Neural cell (in vitro differentiated cells): ENCODE results near the gene DEPDC5. TPM values are rescaled to one million over a fixed set of nuclear protein-coding genes. Genes with fewer than 3 reads are reported as not detected.

Experiments used
- H2AFZ ChIP-seq: fragments of 200-600, 300-800 bp; sonication (generic), shearing (Covaris generic); 2 replicates; pipeline ENCODE4 v1.6.0; 2014; ENCODE audit warnings: low read depth, mild to moderate bottlenecking, antibody characterized with exemption, low read length, moderate library complexity
- H3F3A ChIP-seq: fragments of 200-600 bp; shearing (Covaris generic); 2 replicates; pipeline ENCODE4 v1.6.1; 2016; ENCODE audit warnings: mild to moderate bottlenecking, moderate library complexity, mixed read lengths, antibody characterized with exemption, low read length; ENCODE audit not compliant: insufficient read depth, poor library complexity, severe bottlenecking
- H3K27ac ChIP-seq: fragments of 200-600, 300-800 bp; sonication (generic), shearing (Covaris generic); 2 replicates; pipeline ENCODE4 v1.5.1; 2014; ENCODE audit warnings: mild to moderate bottlenecking, low read length, moderate library complexity
- H3K27me3 ChIP-seq: fragments of 300-800, 200-600 bp; sonication (generic), shearing (Covaris generic); 2 replicates; pipeline ENCODE4 v1.6.0; 2014; ENCODE audit warnings: mild to moderate bottlenecking, low read depth, low read length, moderate library complexity; ENCODE audit not compliant: insufficient read depth
- H3K36me3 ChIP-seq: fragments of 300-800, 200-600 bp; sonication (generic), shearing (Covaris generic); 2 replicates; pipeline ENCODE4 v1.5.1; 2014; ENCODE audit warnings: mild to moderate bottlenecking, antibody characterized with exemption, low read length, moderate library complexity; ENCODE audit not compliant: insufficient read depth
- H3K4me2 ChIP-seq: fragments of 300-800, 200-600 bp; sonication (generic), shearing (Covaris generic); 2 replicates; pipeline ENCODE4 v1.6.0; 2014; ENCODE audit warnings: mild to moderate bottlenecking, low read length
- H3K4me3 ChIP-seq: fragments of 300-800, 200-600 bp; sonication (generic), shearing (Covaris generic); 2 replicates; pipeline ENCODE4 v1.5.1; 2014; ENCODE audit warnings: mild to moderate bottlenecking, low read length, moderate library complexity
- H3K79me2 ChIP-seq: fragments of 200-600 bp; shearing (Covaris generic); replicated peaks from 2 replicates; pipeline ENCODE4 v1.6.0; 2014; ENCODE audit warnings: mild to moderate bottlenecking, low read length, moderate library complexity; ENCODE audit not compliant: insufficient read depth
- H3K9ac ChIP-seq: fragments of 300-800, 200-600 bp; sonication (generic), shearing (Covaris generic); 2 replicates; pipeline ENCODE4 v1.6.1; 2016; ENCODE audit warnings: mild to moderate bottlenecking, low read length, mixed read lengths
- H3K9me2 ChIP-seq: fragments of 200-600 bp; shearing (Covaris generic); 2 replicates; pipeline ENCODE4 v1.6.1; 2016; ENCODE audit warnings: mild to moderate bottlenecking, low read length, mixed read lengths; ENCODE audit not compliant: insufficient read depth
- H3K9me3 ChIP-seq: fragments of 200-600, 300-800 bp; sonication (generic), shearing (Covaris generic); 2 replicates; pipeline ENCODE4 v1.6.1; 2016; ENCODE audit warnings: mild to moderate bottlenecking, mixed run types, low read length, moderate library complexity, mixed read lengths
- H4K20me1 ChIP-seq: fragments of 200-600 bp; shearing (Covaris generic); 2 replicates; pipeline ENCODE4 v1.6.1; 2016; ENCODE audit warnings: mild to moderate bottlenecking, mixed run types; ENCODE audit not compliant: insufficient read depth
- CTCF ChIP-seq: fragments of 450-650 bp; IDR thresholded peaks from 2 replicates; pipeline ENCODE4 v1.5.1; 2014; ENCODE audit warnings: antibody characterized with exemption, mild to moderate bottlenecking, moderate library complexity; ENCODE audit not compliant: poor library complexity, severe bottlenecking
- EP300 ChIP-seq: fragments of 450-650 bp; conservative IDR thresholded peaks from 2 replicates; pipeline ENCODE4 v1.6.1; 2014; ENCODE audit warnings: antibody characterized with exemption, mild to moderate bottlenecking, moderate library complexity; ENCODE audit not compliant: poor library complexity, severe bottlenecking
- EZH2 ChIP-seq: fragments of 200-600, 300-800 bp; shearing (Covaris generic), sonication (generic); IDR thresholded peaks from 2 replicates; pipeline ENCODE4 v1.6.1; 2014; ENCODE audit warnings: antibody characterized with exemption, low read length, borderline replicate concordance, mild to moderate bottlenecking; ENCODE audit not compliant: insufficient read depth, poor library complexity, severe bottlenecking
- MXI1 ChIP-seq: fragments of 450-650 bp; conservative IDR thresholded peaks from 2 replicates; pipeline ENCODE4 v1.6.1; 2014; ENCODE audit warnings: antibody characterized with exemption, mild to moderate bottlenecking; ENCODE audit not compliant: poor library complexity, severe bottlenecking
- POLR2AphosphoS5 ChIP-seq: IDR thresholded peaks from 2 replicates; pipeline ENCODE4 v1.6.1; 2012
- RAD21 ChIP-seq: fragments of 450-650 bp; conservative IDR thresholded peaks from 2 replicates; pipeline ENCODE4 v1.6.1; 2014; ENCODE audit warnings: antibody characterized with exemption, mild to moderate bottlenecking, moderate library complexity
- REST ChIP-seq: IDR thresholded peaks from 2 replicates; pipeline ENCODE4 v1.6.1; 2012; ENCODE audit warnings: borderline replicate concordance
- SMC3 ChIP-seq: fragments of 450-650 bp; conservative IDR thresholded peaks from 2 replicates; pipeline ENCODE4 v1.6.1; 2014; ENCODE audit warnings: antibody characterized with exemption, mild to moderate bottlenecking, moderate library complexity; ENCODE audit not compliant: poor library complexity
- TAF1 ChIP-seq: IDR thresholded peaks from 2 replicates; pipeline ENCODE4 v1.6.1; 2012; ENCODE audit warnings: low read depth
- polyA plus RNA-seq: library from polyadenylated mRNA; depleted of rRNA; stranded (reverse); fragments of >200 nt; gene quantifications from 2 replicates; pipeline ENCODE4 v1.2.3, GENCODE V29; 2014

The DEPDC5 gene
- polyA plus RNA-seq, 1 donor from 2014 or later = 11.3 TPM

DNA sequence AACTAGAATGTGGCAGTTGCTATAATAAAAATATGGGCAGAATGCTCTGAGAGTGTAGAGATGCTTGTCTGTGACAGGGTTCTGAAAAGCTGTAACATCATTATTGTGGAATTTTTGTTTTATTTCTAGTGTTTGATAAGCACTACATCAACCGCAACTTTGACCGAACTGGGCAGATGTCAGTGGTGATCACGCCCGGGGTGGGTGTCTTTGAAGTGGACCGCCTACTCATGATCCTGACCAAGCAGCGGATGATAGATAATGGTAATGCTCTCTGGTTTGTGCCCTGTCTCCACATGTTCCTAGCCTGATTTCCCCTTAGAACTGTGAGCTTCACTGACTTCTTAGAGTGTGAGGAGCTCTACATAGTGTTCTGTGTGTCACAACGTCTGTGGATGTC is 48.8 kb downstream of the DEPDC5 start:
- no peaks in the 10 kb centered on the region for H3F3A ChIP-seq
- H3K9me2 ChIP-seq = no peaks in the 10 kb centered on the region
- no peaks in the 10 kb centered on the region for H3K9me3 ChIP-seq
- no peaks in the 10 kb centered on the region for H3K79me2 ChIP-seq
- no peaks in the 10 kb centered on the region for H3K36me3 ChIP-seq
- H3K27me3 ChIP-seq = no peaks in the 10 kb centered on the region
- no peak overlapping the region for H3K9ac ChIP-seq
- TF ChIP-seq RAD21 = no peak
- no peak for TF ChIP-seq TAF1
- no peak for TF ChIP-seq EP300
- no peak for TF ChIP-seq CTCF
- TF ChIP-seq MXI1 = no peak
- no peak for TF ChIP-seq EZH2
- no peak for TF ChIP-seq REST
- no peak for TF ChIP-seq POLR2AphosphoS5
- no peak for TF ChIP-seq SMC3
- H4K20me1 ChIP-seq = no peaks in the 10 kb centered on the region
- H3K4me2 ChIP-seq = no peak overlapping the region
- H2AFZ ChIP-seq = no peak overlapping the region
- no peak overlapping the region for H3K4me3 ChIP-seq
- no peak overlapping the region for H3K27ac ChIP-seq

DNA sequence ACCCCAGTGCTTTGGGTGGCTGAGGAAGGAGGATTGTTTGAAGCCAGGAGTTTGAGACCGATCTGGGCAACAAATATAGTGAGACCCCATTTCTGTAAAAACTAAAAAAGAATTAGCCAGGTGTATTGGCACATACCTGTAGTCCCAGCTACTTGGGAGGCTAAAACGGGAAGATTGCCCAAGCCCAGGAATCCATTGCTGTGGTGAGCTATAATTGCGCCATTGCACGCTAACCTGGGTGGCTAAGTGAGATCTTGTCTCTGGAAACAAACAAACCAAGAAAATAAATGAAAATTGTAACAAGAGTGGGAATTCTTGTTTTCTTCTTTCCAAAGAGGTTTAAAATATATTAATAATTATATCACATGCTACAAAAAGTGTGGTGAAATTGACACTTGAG is 52.9 kb downstream of the DEPDC5 start:
- no peak overlapping the region for H3K4me2 ChIP-seq

More for the DNA sequence above, 52.9 kb downstream of the DEPDC5 start:
- Histone ChIP-seq H3K27ac (no peak overlapping the region), H3K27me3 (no peaks in the 10 kb centered on the region), H4K20me1 (no peaks in the 10 kb centered on the region), H2AFZ (no peak overlapping the region), H3K9me3 (no peaks in the 10 kb centered on the region), H3K79me2 (no peaks in the 10 kb centered on the region), H3F3A (no peaks in the 10 kb centered on the region), H3K36me3 (no peaks in the 10 kb centered on the region), H3K4me3 (no peak overlapping the region), H3K9ac (no peak overlapping the region), H3K9me2 (no peaks in the 10 kb centered on the region)
- TF ChIP-seq TAF1 (no peak), EZH2 (no peak), POLR2AphosphoS5 (no peak), SMC3 (no peak)
